ENCODE results near the gene GGA3.
"Not testable (repeated sequence)": the region's sequence is repeated elsewhere in the genome, so short reads cannot be mapped to it uniquely, and the experiment has no call there.

GRCh38 chr17:75255954-75256698 lies 5.3 kb downstream of the GGA3 start:
- TF ChIP-seq, protein P1, sequence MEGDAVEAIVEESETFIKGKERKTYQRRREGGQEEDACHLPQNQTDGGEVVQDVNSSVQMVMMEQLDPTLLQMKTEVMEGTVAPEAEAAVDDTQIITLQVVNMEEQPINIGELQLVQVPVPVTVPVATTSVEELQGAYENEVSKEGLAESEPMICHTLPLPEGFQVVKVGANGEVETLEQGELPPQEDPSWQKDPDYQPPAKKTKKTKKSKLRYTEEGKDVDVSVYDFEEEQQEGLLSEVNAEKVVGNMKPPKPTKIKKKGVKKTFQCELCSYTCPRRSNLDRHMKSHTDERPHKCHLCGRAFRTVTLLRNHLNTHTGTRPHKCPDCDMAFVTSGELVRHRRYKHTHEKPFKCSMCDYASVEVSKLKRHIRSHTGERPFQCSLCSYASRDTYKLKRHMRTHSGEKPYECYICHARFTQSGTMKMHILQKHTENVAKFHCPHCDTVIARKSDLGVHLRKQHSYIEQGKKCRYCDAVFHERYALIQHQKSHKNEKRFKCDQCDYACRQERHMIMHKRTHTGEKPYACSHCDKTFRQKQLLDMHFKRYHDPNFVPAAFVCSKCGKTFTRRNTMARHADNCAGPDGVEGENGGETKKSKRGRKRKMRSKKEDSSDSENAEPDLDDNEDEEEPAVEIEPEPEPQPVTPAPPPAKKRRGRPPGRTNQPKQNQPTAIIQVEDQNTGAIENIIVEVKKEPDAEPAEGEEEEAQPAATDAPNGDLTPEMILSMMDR (IDR thresholded peaks at IDR 0.05; ENCODE audit: low read depth, low read length, missing input control), result not testable (repeated sequence)
- TF ChIP-seq MAX (IDR thresholded peaks at IDR 0.05); EGR1 (IDR thresholded peaks at IDR 0.05; ENCODE audit: low read depth in 2 of 2); ATF3 (IDR thresholded peaks at IDR 0.05); GABPA (IDR thresholded peaks at IDR 0.05 in 1 of 2, conservative IDR thresholded peaks at IDR 0.05 in 1 of 2); YY1 (IDR thresholded peaks at IDR 0.05); JUND (IDR thresholded peaks at IDR 0.05); TAF1 (conservative IDR thresholded peaks at IDR 0.05); RXRA (IDR thresholded peaks at IDR 0.05); RAD21 (IDR thresholded peaks at IDR 0.05); HNF4A (conservative IDR thresholded peaks at IDR 0.05); FOXA1 (IDR thresholded peaks at IDR 0.05): not testable (repeated sequence)
- TF ChIP-seq, protein P2, sequence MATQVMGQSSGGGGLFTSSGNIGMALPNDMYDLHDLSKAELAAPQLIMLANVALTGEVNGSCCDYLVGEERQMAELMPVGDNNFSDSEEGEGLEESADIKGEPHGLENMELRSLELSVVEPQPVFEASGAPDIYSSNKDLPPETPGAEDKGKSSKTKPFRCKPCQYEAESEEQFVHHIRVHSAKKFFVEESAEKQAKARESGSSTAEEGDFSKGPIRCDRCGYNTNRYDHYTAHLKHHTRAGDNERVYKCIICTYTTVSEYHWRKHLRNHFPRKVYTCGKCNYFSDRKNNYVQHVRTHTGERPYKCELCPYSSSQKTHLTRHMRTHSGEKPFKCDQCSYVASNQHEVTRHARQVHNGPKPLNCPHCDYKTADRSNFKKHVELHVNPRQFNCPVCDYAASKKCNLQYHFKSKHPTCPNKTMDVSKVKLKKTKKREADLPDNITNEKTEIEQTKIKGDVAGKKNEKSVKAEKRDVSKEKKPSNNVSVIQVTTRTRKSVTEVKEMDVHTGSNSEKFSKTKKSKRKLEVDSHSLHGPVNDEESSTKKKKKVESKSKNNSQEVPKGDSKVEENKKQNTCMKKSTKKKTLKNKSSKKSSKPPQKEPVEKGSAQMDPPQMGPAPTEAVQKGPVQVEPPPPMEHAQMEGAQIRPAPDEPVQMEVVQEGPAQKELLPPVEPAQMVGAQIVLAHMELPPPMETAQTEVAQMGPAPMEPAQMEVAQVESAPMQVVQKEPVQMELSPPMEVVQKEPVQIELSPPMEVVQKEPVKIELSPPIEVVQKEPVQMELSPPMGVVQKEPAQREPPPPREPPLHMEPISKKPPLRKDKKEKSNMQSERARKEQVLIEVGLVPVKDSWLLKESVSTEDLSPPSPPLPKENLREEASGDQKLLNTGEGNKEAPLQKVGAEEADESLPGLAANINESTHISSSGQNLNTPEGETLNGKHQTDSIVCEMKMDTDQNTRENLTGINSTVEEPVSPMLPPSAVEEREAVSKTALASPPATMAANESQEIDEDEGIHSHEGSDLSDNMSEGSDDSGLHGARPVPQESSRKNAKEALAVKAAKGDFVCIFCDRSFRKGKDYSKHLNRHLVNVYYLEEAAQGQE (IDR thresholded peaks at IDR 0.05), result not testable (repeated sequence)

Measured in liver (tissue), 3 donors.